Peyer's patch (tissue), 4 donors: Measurements from ENCODE around the gene AK1.
A peak's percentile ranks its signal among the peaks of the same experiment; 100 is the strongest.

Experiments
- POLR2A ChIP-seq, 2 donors: fragments of 450-650 bp; IDR thresholded peaks; one replicate each; pipeline ENCODE4 v1.5.1; 2017; ENCODE audit warnings: antibody characterized with exemption in 2 of 2, mild to moderate bottlenecking in 2 of 2, moderate library complexity in 2 of 2
- TF ChIP-seq, protein P1 (sequence below), 6 experiments: fragments of 450-650 bp in 4 of 6; fragments of 200-600 bp in 2 of 6; sonication (generic) in 1 of 6; IDR thresholded peaks; one replicate each; pipeline ENCODE4 v1.5.1; 2017 to 2019; ENCODE audit warnings: antibody characterized with exemption in 6 of 6, mild to moderate bottlenecking in 3 of 6, moderate library complexity in 1 of 6

DNA sequence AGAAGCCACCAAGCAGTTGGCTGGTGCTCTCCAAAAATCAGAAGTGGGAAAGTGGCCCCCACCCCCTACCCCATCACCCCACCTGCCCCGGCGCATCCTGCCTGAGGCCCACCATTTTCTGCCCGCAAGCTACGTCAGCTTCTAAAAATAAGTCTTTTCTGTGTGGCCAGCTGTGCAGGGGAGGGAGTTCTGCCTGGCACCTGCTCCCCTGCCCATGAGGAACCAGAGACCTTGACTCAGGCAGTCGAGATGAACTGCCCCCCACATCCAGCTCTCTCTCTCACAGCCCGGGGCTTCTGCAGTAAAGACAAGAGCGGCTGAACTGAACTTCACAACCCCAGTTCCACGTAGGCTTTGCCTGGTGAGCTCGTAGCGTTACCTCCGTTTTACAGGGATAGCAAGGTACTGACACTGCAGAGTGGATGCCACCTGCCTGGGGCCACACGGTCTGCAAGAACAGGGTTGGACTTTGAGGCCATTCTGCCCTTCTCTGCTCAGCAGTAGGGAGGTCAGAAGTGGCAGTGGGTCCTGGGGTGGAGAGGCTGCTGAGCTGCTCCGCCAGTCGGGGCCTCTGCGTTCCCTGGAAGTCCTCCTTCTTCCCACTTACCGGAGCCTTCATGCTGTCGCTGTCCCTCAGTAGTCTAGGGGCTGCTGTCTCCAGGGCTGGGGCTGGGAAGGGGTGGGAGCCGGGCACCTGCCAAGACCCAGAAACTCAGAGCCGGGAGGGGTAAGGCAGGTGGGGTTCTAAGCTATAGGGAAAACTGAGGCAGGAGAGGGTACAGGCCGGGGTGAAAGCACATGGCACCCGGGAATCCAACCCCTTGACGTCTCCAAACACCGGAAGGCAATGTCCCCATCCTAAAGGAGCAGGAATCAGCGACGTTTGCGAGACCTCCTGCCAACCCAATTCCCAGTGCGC is 38.6 kb upstream of the AK1 start:
- TF ChIP-seq, protein P1, sequence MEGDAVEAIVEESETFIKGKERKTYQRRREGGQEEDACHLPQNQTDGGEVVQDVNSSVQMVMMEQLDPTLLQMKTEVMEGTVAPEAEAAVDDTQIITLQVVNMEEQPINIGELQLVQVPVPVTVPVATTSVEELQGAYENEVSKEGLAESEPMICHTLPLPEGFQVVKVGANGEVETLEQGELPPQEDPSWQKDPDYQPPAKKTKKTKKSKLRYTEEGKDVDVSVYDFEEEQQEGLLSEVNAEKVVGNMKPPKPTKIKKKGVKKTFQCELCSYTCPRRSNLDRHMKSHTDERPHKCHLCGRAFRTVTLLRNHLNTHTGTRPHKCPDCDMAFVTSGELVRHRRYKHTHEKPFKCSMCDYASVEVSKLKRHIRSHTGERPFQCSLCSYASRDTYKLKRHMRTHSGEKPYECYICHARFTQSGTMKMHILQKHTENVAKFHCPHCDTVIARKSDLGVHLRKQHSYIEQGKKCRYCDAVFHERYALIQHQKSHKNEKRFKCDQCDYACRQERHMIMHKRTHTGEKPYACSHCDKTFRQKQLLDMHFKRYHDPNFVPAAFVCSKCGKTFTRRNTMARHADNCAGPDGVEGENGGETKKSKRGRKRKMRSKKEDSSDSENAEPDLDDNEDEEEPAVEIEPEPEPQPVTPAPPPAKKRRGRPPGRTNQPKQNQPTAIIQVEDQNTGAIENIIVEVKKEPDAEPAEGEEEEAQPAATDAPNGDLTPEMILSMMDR (IDR thresholded peaks at IDR 0.05): no peak
- TF ChIP-seq POLR2A (IDR thresholded peaks at IDR 0.05): peak in 1 of 2 donors; percentile 19
